H9 (cell line): ENCODE measurements around the gene HK3. TPM values are rescaled to one million over a fixed set of nuclear protein-coding genes. Genes with fewer than 3 reads are reported as not detected.

ENCODE experiments used
- DNase-seq: peaks from one replicate; pipeline ENCODE4 v3.0.0-alpha.2; 2017
- H2AFZ ChIP-seq: one replicate; pipeline ENCODE4 v1.6.1; 2013; ENCODE audit warnings: mild to moderate bottlenecking, low read length, control low read depth, moderate library complexity
- H2AK5ac ChIP-seq: 2 replicates; pipeline ENCODE4 v1.6.1; 2013; ENCODE audit warnings: low read length, control low read depth, mixed read lengths; ENCODE audit not compliant: insufficient read length
- H2BK120ac ChIP-seq: one replicate; pipeline ENCODE4 v1.6.1; 2013; ENCODE audit warnings: low read depth, mild to moderate bottlenecking, low read length, control low read depth, inconsistent platforms; ENCODE audit not compliant: poor library complexity, severe bottlenecking
- H2BK12ac ChIP-seq: 2 replicates; pipeline ENCODE4 v1.6.1; 2013; ENCODE audit warnings: low read length, control low read depth, mixed read lengths, low read depth; ENCODE audit not compliant: insufficient read length
- H2BK15ac ChIP-seq: 2 replicates; pipeline ENCODE4 v1.6.1; 2013; ENCODE audit warnings: low read depth, low read length, control low read depth
- H2BK20ac ChIP-seq: one replicate; pipeline ENCODE4 v1.6.1; 2013; ENCODE audit warnings: low read depth, mild to moderate bottlenecking, low read length, control low read depth, inconsistent platforms; ENCODE audit not compliant: poor library complexity, severe bottlenecking
- H2BK5ac ChIP-seq: 2 replicates; pipeline ENCODE4 v1.6.1; 2013; ENCODE audit warnings: low read length, control low read depth, mixed read lengths; ENCODE audit not compliant: insufficient read length
- H3K14ac ChIP-seq: 2 replicates; pipeline ENCODE4 v1.6.1; 2013; ENCODE audit warnings: low read length, control low read depth; ENCODE audit not compliant: insufficient read depth
- H3K18ac ChIP-seq: 2 replicates; pipeline ENCODE4 v1.6.1; 2013; ENCODE audit warnings: low read depth, mild to moderate bottlenecking, mixed read lengths, low read length, control low read depth; ENCODE audit not compliant: insufficient read length
- H3K23ac ChIP-seq: 2 replicates; pipeline ENCODE4 v1.6.1; 2013; ENCODE audit warnings: low read length, control low read depth, mixed read lengths, low read depth; ENCODE audit not compliant: insufficient read length
- H3K23me2 ChIP-seq: 2 replicates; pipeline ENCODE4 v1.6.1; 2013; ENCODE audit warnings: low read depth, mild to moderate bottlenecking, mixed read lengths, low read length, control low read depth; ENCODE audit not compliant: insufficient read length, poor library complexity, severe bottlenecking
- H3K27ac ChIP-seq: 2 replicates; pipeline ENCODE4 v1.5.1; 2013; ENCODE audit warnings: low read length, control low read depth, mixed read lengths, low read depth; ENCODE audit not compliant: insufficient read length
- H3K27me3 ChIP-seq: 2 replicates; pipeline ENCODE4 v1.6.1; 2013; ENCODE audit warnings: low read length, control low read depth, inconsistent platforms; ENCODE audit not compliant: insufficient read depth
- H3K4ac ChIP-seq: 2 replicates; pipeline ENCODE4 v1.6.1; 2013; ENCODE audit warnings: low read depth, mild to moderate bottlenecking, control low read depth, inconsistent platforms, low read length, moderate library complexity
- H3K4me1 ChIP-seq: 2 replicates; pipeline ENCODE4 v1.6.1; 2013; ENCODE audit warnings: low read length, control low read depth, inconsistent platforms; ENCODE audit not compliant: insufficient read depth
- H3K4me2 ChIP-seq: 2 replicates; pipeline ENCODE4 v1.6.1; 2013; ENCODE audit warnings: low read length, control low read depth, mixed read lengths; ENCODE audit not compliant: insufficient read length, insufficient read depth
- H3K56ac ChIP-seq: 2 replicates; pipeline ENCODE4 v1.6.1; 2013; ENCODE audit warnings: low read depth, mild to moderate bottlenecking, mixed read lengths, low read length, control low read depth; ENCODE audit not compliant: insufficient read length
- H3K79me1 ChIP-seq: 2 replicates; pipeline ENCODE4 v1.6.1; 2013; ENCODE audit warnings: low read depth, mild to moderate bottlenecking, moderate library complexity, low read length, control low read depth, inconsistent platforms; ENCODE audit not compliant: insufficient read depth, poor library complexity, severe bottlenecking
- H3K79me2 ChIP-seq: 2 replicates; pipeline ENCODE4 v1.6.1; 2013; ENCODE audit warnings: low read length, control low read depth, inconsistent platforms; ENCODE audit not compliant: insufficient read depth
- H3K9ac ChIP-seq: 2 replicates; pipeline ENCODE4 v1.6.1; 2013; ENCODE audit warnings: low read length, control low read depth, mixed read lengths; ENCODE audit not compliant: insufficient read length; ENCODE audit errors: extremely low read depth
- H3K9me3 ChIP-seq: one replicate; pipeline ENCODE4 v1.6.1; 2013; ENCODE audit warnings: low read depth, low read length, inconsistent platforms; ENCODE audit not compliant: control insufficient read depth
- H3T11ph ChIP-seq: one replicate; pipeline ENCODE4 v1.6.1; 2013; ENCODE audit warnings: mild to moderate bottlenecking, low read length, control low read depth, inconsistent platforms
- H4K20me1 ChIP-seq: one replicate; pipeline ENCODE4 v1.6.1; 2013; ENCODE audit not compliant: control insufficient read depth, insufficient read length, insufficient read depth
- H4K5ac ChIP-seq: 2 replicates; pipeline ENCODE4 v1.6.1; 2013; ENCODE audit warnings: low read depth, mild to moderate bottlenecking, mixed read lengths, low read length, control low read depth; ENCODE audit not compliant: insufficient read length
- H4K8ac ChIP-seq: replicated peaks from 2 replicates; pipeline ENCODE4 v1.6.1; 2013; ENCODE audit warnings: low read length, control low read depth, mixed read lengths, low read depth; ENCODE audit not compliant: insufficient read length
- H4K91ac ChIP-seq: 2 replicates; pipeline ENCODE4 v1.6.1; 2013; ENCODE audit warnings: low read depth, mild to moderate bottlenecking, moderate library complexity, mixed read lengths, low read length, control low read depth; ENCODE audit not compliant: insufficient read length
- H3K27ac Mint-ChIP-seq, 3 experiments: 2 replicates in 2 of 3; 3 replicates in 1 of 3; pipeline ENCODE4 v1.8.0; 2020 to 2021; ENCODE audit warnings: mixed read lengths in 3 of 3, mild to moderate bottlenecking in 1 of 3, moderate library complexity in 1 of 3
- H3K27me3 Mint-ChIP-seq: 2 replicates; pipeline ENCODE4 v1.8.0; 2021; ENCODE audit warnings: low read depth, mild to moderate bottlenecking, moderate library complexity, mixed read lengths
- H3K36me3 Mint-ChIP-seq, 3 experiments: 2 replicates in 2 of 3; 3 replicates in 1 of 3; pipeline ENCODE4 v1.8.0; 2020 to 2021; ENCODE audit warnings: low read depth in 3 of 3, mixed read lengths in 3 of 3; ENCODE audit not compliant: insufficient read depth in 1 of 3
- H3K4me1 Mint-ChIP-seq, 2 experiments: 2 replicates each; pipeline ENCODE4 v1.8.0; 2020; ENCODE audit warnings: mixed read lengths in 2 of 2
- H3K4me3 Mint-ChIP-seq, 2 experiments: 2 replicates in 1 of 2; 3 replicates in 1 of 2; pipeline ENCODE4 v1.8.0; 2020 to 2021; ENCODE audit warnings: mild to moderate bottlenecking in 2 of 2, mixed read lengths in 2 of 2, moderate library complexity in 1 of 2
- H3K9me3 Mint-ChIP-seq, 2 experiments: 2 replicates in 1 of 2; 3 replicates in 1 of 2; pipeline ENCODE4 v1.8.0; 2020; ENCODE audit warnings: mild to moderate bottlenecking in 2 of 2, mixed read lengths in 2 of 2, moderate library complexity in 1 of 2
- CTCF ChIP-seq: fragments of 200-600 bp; sonication (generic); conservative IDR thresholded peaks from 3 replicates; pipeline ENCODE4 v1.8.0; 2021; ENCODE audit warnings: antibody characterized with exemption, mild to moderate bottlenecking
- WGBS: extraction: QIAGEN DNeasy Blood & Tissue Kit; methylation state at CpG from one replicate; pipeline ENCODE4 v1.1.7; 2013; ENCODE audit warnings: missing lambda C conversion rate, low lambda C conversion rate, mixed read lengths; ENCODE audit not compliant: insufficient read length; ENCODE audit errors: extremely low coverage; 5-methylcytosine and 5-hydroxymethylcytosine counted together
- total RNA-seq: library from RNA; stranded (reverse); gene quantifications from 2 replicates; pipeline ENCODE4 v1.2.1, GENCODE V29; 2021

HK3 gene
- total RNA-seq, 1 experiment from 2014 or later: not detected

GRCh38 chr5:176902911-176903664 is 3.9 kb upstream of the HK3 start:
- Histone ChIP-seq H2BK20ac (no peak overlapping the region), H4K20me1 (no peaks in the 10 kb centered on the region), H2BK5ac (no peak overlapping the region), H2BK120ac (no peak overlapping the region), H3K27ac (no peak overlapping the region), H2AK5ac (no peak overlapping the region), H3K9ac (no peak overlapping the region), H4K8ac (no peak overlapping the region), H2BK15ac (no peak overlapping the region), H2BK12ac (no peak overlapping the region), H3K79me1 (no peaks in the 10 kb centered on the region), H2AFZ (no peak overlapping the region), H4K91ac (no peak overlapping the region), H4K5ac (no peak overlapping the region), H3K9me3 (no peaks in the 10 kb centered on the region), H3K4me2 (no peak overlapping the region), H3K14ac (no peak overlapping the region), H3K23me2 (no peaks in the 10 kb centered on the region), H3K18ac (no peak overlapping the region), H3K27me3 (no peaks in the 10 kb centered on the region), H3K23ac (no peak overlapping the region), H3T11ph (no peak overlapping the region), H3K4ac (no peak overlapping the region), H3K4me1 (no peaks in the 10 kb centered on the region; the same call in 1 of the 2 replicates), H3K56ac (no peak overlapping the region), H3K79me2 (no peaks in the 10 kb centered on the region)
- no peak for TF ChIP-seq CTCF
- DNase-seq: no peak
- Mint-ChIP-seq H3K27me3 (no peaks in the 10 kb centered on the region), H3K9me3 (no peaks in the 10 kb centered on the region), H3K36me3 (peaks cover 21 to 61% (median 36%) of the 10 kb centered on the region in 3 experiments; a peak in 6 of 7 replicates), H3K4me1 (peaks cover 15 to 20% of the 10 kb centered on the region in 2 experiments), H3K27ac (no peak overlapping the region), H3K4me3 (no peak overlapping the region)
- WGBS: no CpG with 5 or more reads among the region's 5 CpGs
